A549 (cell line): ENCODE measurements around the gene GJA10. TPM values are rescaled to one million over a fixed set of nuclear protein-coding genes. Genes with fewer than 3 reads are reported as not detected.

ENCODE experiments used
- polyA plus RNA-seq, 4 experiments: library from polyadenylated mRNA; depleted of rRNA in 3 of 4; stranded (reverse); fragments of >200 nt; fragmentation: RNase III in 1 of 4; extraction: RNeasy Plus Mini Kit Qiagen cat#74134 plus additional on column Dnase treatment in 1 of 4; gene quantifications; 2 replicates in 3 of 4; 3 replicates in 1 of 4; pipeline ENCODE4 v1.2.3, GENCODE V29; 2011 to 2017
- small RNA-seq, 6 experiments: library from RNA; depleted of rRNA; stranded (forward); fragments of <200 nt; gene quantifications; one replicate each; pipeline ENCODE3, GENCODE V24; 2012

GJA10 gene
- polyA plus RNA-seq, 2 of the 4 experiments (the other 2 are of a cell fraction): not detected

Small RNA genes lying within 50 kb of the gene (small RNA-seq; reads per million reads assigned to genes)
- gene RF00019: 0 reads per million in 6 experiments

Other genes with a start within 250 kb of the GJA10 start
- 20.5 and 32.5 TPM in 2 replicates for gene MDN1, start 74.7 kb upstream of the GJA10 start, polyA plus RNA-seq (2011; rRNA removed)
- gene MDN1, start 74.7 kb upstream of the GJA10 start, polyA plus RNA-seq (2017; fragmentation: RNase III; extraction: RNeasy Plus Mini Kit Qiagen cat#74134 plus additional on column Dnase treatment): 6.4 to 8.1 TPM (median 7.9 TPM) in 3 replicates
- gene CASP8AP2, start 64.6 kb upstream of the GJA10 start, polyA plus RNA-seq (2011; rRNA removed): 8.8 and 13.6 TPM in 2 replicates
- gene CASP8AP2, start 64.6 kb upstream of the GJA10 start, polyA plus RNA-seq (2017; fragmentation: RNase III; extraction: RNeasy Plus Mini Kit Qiagen cat#74134 plus additional on column Dnase treatment): 7.1 to 8.2 TPM (median 7.5 TPM) in 3 replicates